WTC11 (cell line): ENCODE data around the gene GTPBP8.

Source experiments
- CTCF ChIP-seq: fragments of 200-600 bp; IDR thresholded peaks from 2 replicates; pipeline ENCODE4 v1.8.0; 2022; ENCODE audit warnings: antibody characterized with exemption
- ELF4 ChIP-seq: sonication (generic); formaldehyde crosslinking; IDR thresholded peaks from 2 replicates; pipeline ENCODE4 v1.8.1; 2022; ENCODE audit warnings: low read depth, mild to moderate bottlenecking, moderate library complexity, missing genetic modification reagents
- SP1 ChIP-seq: sonication (generic); formaldehyde crosslinking; conservative IDR thresholded peaks from 2 replicates; pipeline ENCODE4 v1.8.1; 2022; ENCODE audit warnings: missing genetic modification reagents
- TCF7 ChIP-seq: sonication (generic); formaldehyde crosslinking; IDR thresholded peaks from 2 replicates; pipeline ENCODE4 v1.8.0; 2022; ENCODE audit warnings: mild to moderate bottlenecking, low read depth, missing genetic modification reagents, moderate library complexity
- TP53 ChIP-seq: sonication (generic); formaldehyde crosslinking; IDR thresholded peaks from 2 replicates; pipeline ENCODE4 v1.8.1; 2023; ENCODE audit warnings: mild to moderate bottlenecking, missing genetic modification reagents
- TF ChIP-seq, protein P1 (sequence below): sonication (generic); formaldehyde crosslinking; IDR thresholded peaks from 2 replicates; pipeline ENCODE4 v1.8.0; 2022; ENCODE audit warnings: mild to moderate bottlenecking, missing genetic modification reagents

DNA sequence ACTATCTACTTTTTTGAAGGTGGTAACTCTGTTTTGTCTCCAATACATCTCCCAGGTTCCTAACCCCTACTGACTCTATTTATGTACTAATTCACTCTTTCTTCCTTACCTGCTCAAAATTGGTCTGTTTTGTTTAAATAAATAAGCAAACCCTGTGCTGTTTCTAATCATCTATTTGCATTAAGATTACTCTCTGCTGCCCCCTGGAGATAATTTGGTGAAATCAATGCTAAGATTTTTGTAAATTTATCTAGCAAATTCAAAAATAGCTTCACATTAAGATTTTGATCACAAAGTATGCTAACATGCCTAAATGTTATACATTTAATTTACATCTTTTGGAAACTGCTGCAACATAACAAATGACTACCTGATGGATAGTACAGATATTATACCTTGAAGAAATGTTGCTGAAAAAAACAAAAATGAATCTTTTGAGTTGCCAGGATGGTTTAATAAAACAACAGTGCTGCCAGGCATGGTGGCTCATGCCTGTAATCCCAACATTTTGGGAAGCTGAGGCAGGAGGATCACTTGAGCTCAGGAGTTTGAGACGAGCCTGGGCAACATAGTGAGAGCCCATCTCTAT, 11.4 kb upstream of the GTPBP8 start:
- TF ChIP-seq SP1 (CRISPR knock-in tag) = no peak
- TF ChIP-seq, protein P1, sequence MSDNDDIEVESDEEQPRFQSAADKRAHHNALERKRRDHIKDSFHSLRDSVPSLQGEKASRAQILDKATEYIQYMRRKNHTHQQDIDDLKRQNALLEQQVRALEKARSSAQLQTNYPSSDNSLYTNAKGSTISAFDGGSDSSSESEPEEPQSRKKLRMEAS (CRISPR knock-in tag) = no peak
- TF ChIP-seq CTCF = peak; percentile 44; the same call in 1 of the 2 replicates
- no peak for TF ChIP-seq TCF7 (CRISPR knock-in tag)
- TF ChIP-seq TP53 (CRISPR knock-in tag) = no peak
- TF ChIP-seq ELF4 (CRISPR knock-in tag) = no peak
